CD14-positive monocyte (primary cell): ENCODE data around the gene HAPLN1. TPM values are rescaled to one million over a fixed set of nuclear protein-coding genes. Genes with fewer than 3 reads are reported as not detected.

Source experiments
- DNase-seq, 3 donors: peaks; one replicate each; pipeline ENCODE4 v3.0.0-alpha.2; 2011 to 2022
- H2AFZ ChIP-seq: 2 replicates; pipeline ENCODE4 v1.6.0; 2012; ENCODE audit warnings: mild to moderate bottlenecking, low read depth, low read length, inconsistent platforms; ENCODE audit not compliant: insufficient read depth, poor library complexity, severe bottlenecking
- H3K27ac ChIP-seq, 2 donors: 1 replicate in 1 of 2; 2 replicates in 1 of 2; pipeline ENCODE4 v1.5.1; 2012 to 2013; ENCODE audit warnings: low read length in 2 of 2, control low read depth in 1 of 2, inconsistent platforms in 1 of 2, low read depth in 1 of 2, mild to moderate bottlenecking in 1 of 2
- H3K27me3 ChIP-seq, 2 donors: one replicate each; pipeline versions ENCODE4 v1.6.0 to v1.6.1; 2011 to 2013; ENCODE audit warnings: low read length in 2 of 2; ENCODE audit not compliant: control insufficient read depth in 2 of 2, insufficient read depth in 2 of 2
- H3K36me3 ChIP-seq, 2 donors: replicated peaks in 1 of 2; 1 replicate in 1 of 2; 2 replicates in 1 of 2; pipeline versions ENCODE4 v1.5.1 to v1.6.1; 2012 to 2013; ENCODE audit warnings: low read length in 2 of 2, control low read depth in 1 of 2, inconsistent platforms in 1 of 2, mild to moderate bottlenecking in 1 of 2; ENCODE audit not compliant: insufficient read depth in 2 of 2, control insufficient read depth in 1 of 2
- H3K4me1 ChIP-seq, 2 donors: 1 replicate in 1 of 2; 2 replicates in 1 of 2; pipeline versions ENCODE4 v1.5.1 to v1.6.1; 2012 to 2013; ENCODE audit warnings: low read length in 2 of 2, control low read depth in 1 of 2, inconsistent platforms in 1 of 2, mild to moderate bottlenecking in 1 of 2, moderate library complexity in 1 of 2; ENCODE audit not compliant: insufficient read depth in 2 of 2, control insufficient read depth in 1 of 2
- H3K4me2 ChIP-seq: replicated peaks from 2 replicates; pipeline ENCODE3; 2012; ENCODE audit warnings: low read length, moderate library complexity, mild to moderate bottlenecking; ENCODE audit not compliant: poor library complexity, severe bottlenecking; ENCODE audit errors: extremely low read depth
- H3K4me3 ChIP-seq, 3 experiments: fragments of 200-600 bp in 1 of 3; sonication (generic) in 1 of 3; replicated peaks in 1 of 3; 1 replicate in 2 of 3; 2 replicates in 1 of 3; pipeline ENCODE4 v1.5.1; 2011 to 2013; ENCODE audit warnings: low read length in 3 of 3, mild to moderate bottlenecking in 3 of 3, control low read depth in 2 of 3, low read depth in 2 of 3, inconsistent platforms in 1 of 3, moderate library complexity in 1 of 3
- H3K79me2 ChIP-seq: 2 replicates; pipeline ENCODE4 v1.6.0; 2012; ENCODE audit warnings: mild to moderate bottlenecking, control low read depth, inconsistent platforms, low read length, moderate library complexity; ENCODE audit not compliant: insufficient read depth
- H3K9ac ChIP-seq: 2 replicates; pipeline ENCODE4 v1.6.0; 2017; ENCODE audit warnings: low read length, mild to moderate bottlenecking; ENCODE audit not compliant: insufficient read depth, poor library complexity, severe bottlenecking
- H3K9me3 ChIP-seq, 2 donors: replicated peaks in 1 of 2; 1 replicate in 1 of 2; 2 replicates in 1 of 2; pipeline versions ENCODE4 v1.5.1 to v1.6.1; 2012 to 2013; ENCODE audit warnings: low read length in 2 of 2, control low read depth in 1 of 2; ENCODE audit not compliant: control insufficient read depth in 1 of 2, insufficient read depth in 1 of 2
- H4K20me1 ChIP-seq: 2 replicates; pipeline ENCODE4 v1.6.0; 2012; ENCODE audit warnings: mild to moderate bottlenecking, low read length, control low read depth, moderate library complexity; ENCODE audit not compliant: insufficient read depth
- H3K27ac Mint-ChIP-seq, 7 donors: one replicate each; pipeline ENCODE4 v1.8.0; 2020; ENCODE audit warnings: mild to moderate bottlenecking in 7 of 7, mixed read lengths in 7 of 7, moderate library complexity in 6 of 7, inconsistent platforms in 2 of 7
- H3K27me3 Mint-ChIP-seq, 3 donors: one replicate each; pipeline ENCODE4 v1.8.0; 2021 to 2022; ENCODE audit warnings: low read depth in 3 of 3, mild to moderate bottlenecking in 3 of 3, mixed read lengths in 3 of 3, moderate library complexity in 3 of 3, inconsistent platforms in 1 of 3
- H3K36me3 Mint-ChIP-seq, 2 donors: one replicate each; pipeline ENCODE4 v1.8.0; 2020; ENCODE audit warnings: mixed read lengths in 2 of 2, inconsistent platforms in 1 of 2, mild to moderate bottlenecking in 1 of 2
- H3K4me1 Mint-ChIP-seq: one replicate; pipeline ENCODE4 v1.8.0; 2020; ENCODE audit warnings: mild to moderate bottlenecking, mixed read lengths
- H3K4me3 Mint-ChIP-seq, 2 donors: one replicate each; pipeline ENCODE4 v1.8.0; 2020; ENCODE audit warnings: mild to moderate bottlenecking in 2 of 2, mixed read lengths in 2 of 2, moderate library complexity in 1 of 2
- H3K9me3 Mint-ChIP-seq, 7 donors: one replicate each; pipeline ENCODE4 v1.8.0; 2020 to 2022; ENCODE audit warnings: mixed read lengths in 7 of 7, mild to moderate bottlenecking in 6 of 7, moderate library complexity in 6 of 7, inconsistent platforms in 2 of 7
- WGBS: methylation state at CpG from one replicate; pipeline ENCODE4 v1.1.5; 2013; ENCODE audit warnings: missing lambda C conversion rate; ENCODE audit not compliant: insufficient coverage; 5-methylcytosine and 5-hydroxymethylcytosine counted together
- intact Hi-C, 2 donors: fragments of 100-400 bp; cut with micrococcal nuclease; formaldehyde crosslinking; loops; one replicate each; pipeline versions ENCODE4 v1.15.0 to v1.15.1; 2023
- polyA plus RNA-seq, 3 donors: library from polyadenylated mRNA; depleted of rRNA in 1 of 3; unstranded in 2 of 3; stranded (reverse) in 1 of 3; fragments of 300-500 nt in 2 of 3; fragments of >200 nt in 1 of 3; fragmentation: Illumina TruSeq in 2 of 3; gene quantifications; 1 replicate in 2 of 3; 2 replicates in 1 of 3; pipeline ENCODE4 v1.2.3, GENCODE V29; 2012 to 2021
- TF ChIP-seq, protein P1 (sequence below): fragments of 200-600 bp; IDR thresholded peaks from one replicate; pipeline ENCODE4 v1.8.0; 2022; ENCODE audit warnings: antibody characterized with exemption, mild to moderate bottlenecking

Gene HAPLN1
- polyA plus RNA-seq, 3 donors, result not detected

DNA sequence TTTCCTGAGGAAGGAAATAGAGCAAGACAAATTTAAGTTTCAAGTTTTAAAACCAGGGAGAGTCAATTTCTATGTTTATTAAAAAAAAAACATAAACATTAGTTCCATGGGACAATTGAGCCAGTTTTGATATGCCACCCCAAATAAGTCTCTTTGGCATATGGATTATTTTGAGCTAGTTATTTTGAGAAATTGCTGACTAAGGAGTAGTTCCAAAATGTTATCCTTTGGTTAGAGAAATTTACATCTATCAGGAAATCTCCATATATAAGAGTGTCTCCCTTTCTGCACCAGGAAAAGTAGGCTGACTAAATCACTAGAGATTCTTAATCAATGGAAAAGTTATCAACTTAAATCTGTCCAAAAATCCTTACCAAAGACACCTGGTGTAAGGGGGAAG lies 105.8 kb downstream of the HAPLN1 start:
- intact Hi-C loops, result no loop called here
- H3K27ac ChIP-seq, result no peak overlapping the region
- no peak overlapping the region for H3K4me3 Mint-ChIP-seq
- no peaks in the 10 kb centered on the region for H3K27me3 ChIP-seq
- DNase-seq, result no peak
- H3K4me3 ChIP-seq, result no peak overlapping the region
- TF ChIP-seq, protein P1, sequence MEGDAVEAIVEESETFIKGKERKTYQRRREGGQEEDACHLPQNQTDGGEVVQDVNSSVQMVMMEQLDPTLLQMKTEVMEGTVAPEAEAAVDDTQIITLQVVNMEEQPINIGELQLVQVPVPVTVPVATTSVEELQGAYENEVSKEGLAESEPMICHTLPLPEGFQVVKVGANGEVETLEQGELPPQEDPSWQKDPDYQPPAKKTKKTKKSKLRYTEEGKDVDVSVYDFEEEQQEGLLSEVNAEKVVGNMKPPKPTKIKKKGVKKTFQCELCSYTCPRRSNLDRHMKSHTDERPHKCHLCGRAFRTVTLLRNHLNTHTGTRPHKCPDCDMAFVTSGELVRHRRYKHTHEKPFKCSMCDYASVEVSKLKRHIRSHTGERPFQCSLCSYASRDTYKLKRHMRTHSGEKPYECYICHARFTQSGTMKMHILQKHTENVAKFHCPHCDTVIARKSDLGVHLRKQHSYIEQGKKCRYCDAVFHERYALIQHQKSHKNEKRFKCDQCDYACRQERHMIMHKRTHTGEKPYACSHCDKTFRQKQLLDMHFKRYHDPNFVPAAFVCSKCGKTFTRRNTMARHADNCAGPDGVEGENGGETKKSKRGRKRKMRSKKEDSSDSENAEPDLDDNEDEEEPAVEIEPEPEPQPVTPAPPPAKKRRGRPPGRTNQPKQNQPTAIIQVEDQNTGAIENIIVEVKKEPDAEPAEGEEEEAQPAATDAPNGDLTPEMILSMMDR, result no peak
- H3K79me2 ChIP-seq, result no peaks in the 10 kb centered on the region
- no peaks in the 10 kb centered on the region for H4K20me1 ChIP-seq
- no peak overlapping the region for H3K27ac Mint-ChIP-seq
- H3K4me2 ChIP-seq, result no peak overlapping the region
- H3K36me3 ChIP-seq, result no peaks in the 10 kb centered on the region
- peaks cover 9 to 29% of the 10 kb centered on the region in 2 donors for H3K9me3 ChIP-seq
- H2AFZ ChIP-seq, result no peak overlapping the region
- H3K9ac ChIP-seq, result no peak overlapping the region
- H3K4me1 Mint-ChIP-seq, result no peaks in the 10 kb centered on the region
- peaks cover 5 to 38% (median 21%) of the 10 kb centered on the region in 7 donors for H3K9me3 Mint-ChIP-seq
- no peaks in the 10 kb centered on the region for H3K4me1 ChIP-seq
- H3K36me3 Mint-ChIP-seq, result no peaks in the 10 kb centered on the region
- no peaks in the 10 kb centered on the region for H3K27me3 Mint-ChIP-seq

DNA sequence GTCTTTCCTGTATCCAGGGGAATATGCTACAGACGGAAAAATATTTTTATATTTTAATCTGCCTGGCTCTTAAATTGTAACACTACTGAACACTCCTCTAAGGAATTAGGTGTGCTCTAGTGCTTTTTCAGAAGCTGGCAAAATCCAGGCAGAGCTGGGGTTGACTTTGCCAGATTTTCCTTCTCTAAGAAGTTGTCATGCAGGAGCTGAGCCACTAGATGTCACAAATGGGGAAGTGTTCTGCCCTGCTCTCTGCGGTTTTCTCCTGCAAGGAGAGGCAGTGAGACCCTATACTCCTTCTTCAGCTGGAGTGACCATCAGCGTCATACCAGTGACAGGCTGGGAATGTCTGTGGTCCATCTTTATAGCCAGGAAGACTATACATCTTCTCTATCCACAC lies 112.5 kb downstream of the HAPLN1 start:
- H3K9me3 ChIP-seq, result peaks cover 0 to 4% of the 10 kb centered on the region in 2 donors
- Mint-ChIP-seq H3K9me3 (peaks cover 0 to 9% (median 0%) of the 10 kb centered on the region in 7 donors), H3K4me3 (no peak overlapping the region), H3K27ac (no peak overlapping the region), H3K27me3 (peaks cover 0 to 5% (median 4%) of the 10 kb centered on the region in 3 donors), H3K4me1 (no peaks in the 10 kb centered on the region), H3K36me3 (no peaks in the 10 kb centered on the region)
- no peak overlapping the region for H3K4me2 ChIP-seq
- H3K4me1 ChIP-seq, result no peaks in the 10 kb centered on the region
- WGBS, result 0% methylated on average over 1 of the region's 3 CpGs
- H3K27me3 ChIP-seq, result no peaks in the 10 kb centered on the region
- H2AFZ ChIP-seq, result no peak overlapping the region
- H4K20me1 ChIP-seq, result no peaks in the 10 kb centered on the region
- no peak overlapping the region for H3K9ac ChIP-seq
- no peak overlapping the region for H3K27ac ChIP-seq
- TF ChIP-seq, protein P1, result peak; percentile 62
- peak; percentile 5 to 36 (median 14) for DNase-seq
- no peak overlapping the region for H3K4me3 ChIP-seq
- H3K36me3 ChIP-seq, result no peaks in the 10 kb centered on the region
- H3K79me2 ChIP-seq, result no peaks in the 10 kb centered on the region
- intact Hi-C loops, result no loop called here
